HFF-Myc (cell line): ENCODE measurements around the gene PRRC2B.
A peak's percentile ranks its signal among the peaks of the same experiment; 100 is the strongest.

Experiments used
- DNase-seq: peaks from one replicate; pipeline ENCODE4 v3.0.0-alpha.2; 2011; ENCODE audit warnings: low read depth; ENCODE audit errors: extremely low read depth
- H3K4me3 ChIP-seq: replicated peaks from 2 replicates; pipeline ENCODE4 v1.5.1; 2011; ENCODE audit warnings: low read depth, mild to moderate bottlenecking, control low read depth, low read length
- CTCF ChIP-seq: IDR thresholded peaks from 2 replicates; pipeline ENCODE4 v1.5.1; 2012; ENCODE audit warnings: mild to moderate bottlenecking, low read depth, low read length, control low read depth; ENCODE audit errors: missing control alignments

The PRRC2B gene

GRCh38 chr9:131398204-131398603, 4.3 kb downstream of the PRRC2B start:
- TF ChIP-seq CTCF: no peak
- DNase-seq: no peak
- H3K4me3 ChIP-seq: peak overlapping the region; percentile 84

GRCh38 chr9:131399972-131400371, 6.1 kb downstream of the PRRC2B start:
- DNase-seq: no peak
- no peak for TF ChIP-seq CTCF
- H3K4me3 ChIP-seq: no peak overlapping the region

- no peak overlapping the region for H3K4me3 ChIP-seq
- no peak for TF ChIP-seq CTCF
- DNase-seq: no peak
Observed at GRCh38 chr9:131400627-131401026, 6.7 kb downstream of the PRRC2B start.

- peak overlapping the region; percentile 24 for H3K4me3 ChIP-seq
- TF ChIP-seq CTCF: no peak
- no peak for DNase-seq
Observed at GRCh38 chr9:131402073-131402472, 8.2 kb downstream of the PRRC2B start.

GRCh38 chr9:131402738-131403492, 9.0 kb downstream of the PRRC2B start:
- peak overlapping the region; percentile 24 for H3K4me3 ChIP-seq
- TF ChIP-seq CTCF: no peak
- DNase-seq: no peak

- no peak overlapping the region for H3K4me3 ChIP-seq
- no peak for TF ChIP-seq CTCF
- no peak for DNase-seq
Observed at GRCh38 chr9:131403493-131403773, 9.5 kb downstream of the PRRC2B start.

GRCh38 chr9:131404581-131404980, 10.7 kb downstream of the PRRC2B start:
- DNase-seq: no peak
- H3K4me3 ChIP-seq: no peak overlapping the region
- TF ChIP-seq CTCF: no peak
